ENCODE measurements around the gene TMCC1.
"Not testable (repeated sequence)": the region's sequence is repeated elsewhere in the genome, so short reads cannot be mapped to it uniquely, and the experiment has no call there.

Gene TMCC1

DNA sequence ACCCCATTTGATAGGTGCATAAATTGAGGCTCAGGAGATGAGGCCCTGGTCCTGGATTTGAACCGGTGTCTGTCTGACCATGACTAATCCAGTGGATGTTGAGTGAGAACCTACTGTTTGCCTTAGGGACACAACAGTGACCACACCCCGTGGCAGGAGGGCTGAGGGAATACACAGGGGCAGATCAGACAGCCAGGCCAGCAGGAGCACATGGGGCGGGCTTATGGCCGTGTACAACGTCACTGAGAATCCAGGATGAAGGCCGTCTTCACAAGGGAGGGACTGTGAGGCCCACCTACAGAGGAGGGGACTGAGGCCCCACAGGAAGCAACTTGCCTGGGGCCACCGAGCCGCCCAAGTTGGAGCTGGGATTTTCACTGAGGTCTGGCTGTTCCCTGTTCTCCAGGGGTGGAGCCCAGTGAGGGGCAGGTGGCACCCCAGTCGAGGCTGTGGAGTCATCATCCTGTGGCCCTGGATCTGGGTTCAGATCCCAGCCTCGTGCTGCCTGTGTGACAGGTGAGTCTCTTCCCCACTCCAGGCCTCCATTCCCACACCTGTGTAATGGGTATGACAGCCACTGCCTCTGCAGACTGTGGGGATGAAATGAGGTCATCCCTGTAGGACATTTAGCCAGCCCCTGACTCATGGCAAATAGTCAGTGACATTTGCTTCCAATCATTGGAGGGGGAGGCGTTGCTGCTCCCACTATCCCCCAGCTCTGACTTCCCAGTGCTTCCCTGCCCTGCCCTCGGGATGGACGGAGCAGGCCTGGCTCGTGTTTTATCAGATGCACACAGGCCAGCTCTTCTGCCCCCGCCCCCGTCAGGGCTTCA is 280.8 kb downstream of the TMCC1 start:
- in situ Hi-C loops (cut with MboI; ENCODE audit: low pct_unique_long_range_greater_than_20kb, low sequenced_read_pairs): no loop called here
- no peak for DNase-seq

DNA sequence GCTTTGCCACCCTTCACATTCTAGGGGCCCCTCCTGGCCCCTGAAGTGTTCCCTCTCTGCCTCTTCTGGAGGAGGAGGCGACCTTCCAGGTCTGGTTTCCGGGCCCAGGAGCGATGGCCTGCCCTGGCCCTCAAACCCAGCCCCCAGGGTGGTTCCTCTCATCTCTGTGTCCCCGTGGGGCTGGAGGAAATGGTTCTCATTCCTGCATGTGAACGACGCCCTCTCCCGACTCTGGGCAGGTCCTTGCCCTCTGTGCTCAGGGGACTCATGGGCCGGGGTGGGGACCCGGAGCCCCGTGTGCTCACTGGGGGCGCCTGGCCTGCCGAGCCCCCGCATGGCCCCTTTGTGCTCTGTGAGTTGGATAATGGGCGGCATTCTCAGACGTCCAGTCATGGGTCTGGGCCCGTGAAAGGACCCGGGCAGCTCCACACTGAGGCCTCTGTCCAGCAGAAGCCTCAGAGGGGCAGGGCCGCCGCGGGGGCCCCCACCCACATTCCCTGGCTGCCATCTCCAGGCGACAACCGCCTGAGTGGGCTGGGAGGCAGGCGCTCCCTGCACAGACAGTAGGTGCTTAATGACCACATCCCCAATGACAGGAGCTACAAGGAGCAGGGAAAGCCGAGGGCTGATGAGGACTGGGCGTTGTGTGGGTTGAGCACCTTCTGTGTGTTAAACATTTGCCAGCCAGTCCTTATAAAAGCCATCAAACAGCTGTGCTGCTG is 281.5 kb downstream of the TMCC1 start:
- in situ Hi-C loops (cut with MboI; ENCODE audit: low pct_unique_long_range_greater_than_20kb, low sequenced_read_pairs): no loop called here
- DNase-seq: no peak

DNA sequence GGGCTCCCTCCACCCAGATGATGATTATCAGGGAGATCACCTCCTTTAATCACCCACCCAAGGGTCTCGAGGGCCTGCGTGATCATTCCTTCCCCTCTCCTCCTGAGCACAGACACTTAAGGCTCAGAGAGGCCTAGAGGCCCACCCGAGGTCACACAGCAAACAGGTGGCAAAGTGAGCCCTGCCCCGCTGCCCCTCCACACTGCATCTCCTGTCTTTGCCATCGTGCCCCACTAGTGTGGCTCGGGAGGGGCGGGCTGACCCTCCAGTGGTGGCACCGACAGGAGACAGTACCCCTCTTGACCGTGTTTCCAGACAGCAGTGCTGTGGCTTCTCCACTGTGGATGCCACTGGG is 282.1 kb downstream of the TMCC1 start:
- in situ Hi-C loops (cut with MboI; ENCODE audit: low pct_unique_long_range_greater_than_20kb, low sequenced_read_pairs): no loop called here
- DNase-seq: no peak

DNA sequence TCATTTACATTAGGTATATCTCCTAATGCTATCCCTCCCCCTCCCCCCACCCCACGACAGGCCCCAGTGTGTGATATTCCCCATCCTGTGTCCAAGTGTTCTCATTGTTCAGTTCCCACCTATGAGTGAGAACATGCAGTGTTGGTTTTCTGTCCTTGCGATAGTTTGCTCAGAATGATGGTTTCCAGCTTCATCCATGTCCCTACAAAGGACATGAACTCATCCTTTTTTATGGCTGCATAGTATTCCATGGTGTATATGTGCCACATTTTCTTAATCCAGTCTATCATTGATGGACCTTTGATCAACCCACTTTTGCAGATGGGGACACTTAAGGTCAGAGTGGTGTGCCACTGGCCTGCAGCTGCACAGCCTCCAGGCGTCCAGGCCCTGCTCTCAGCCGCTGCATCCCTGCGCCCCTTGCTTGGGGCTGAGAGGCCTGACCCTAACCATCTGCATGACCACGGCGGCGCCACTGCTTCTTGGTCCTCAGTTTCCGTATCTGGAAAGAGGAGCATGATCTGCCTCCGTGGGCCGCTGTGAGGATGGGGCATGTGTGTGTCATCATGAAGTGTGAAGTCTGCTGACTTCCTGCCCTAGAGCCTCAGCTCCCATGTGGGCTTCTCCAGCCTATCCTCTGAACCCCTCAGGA is 282.6 kb downstream of the TMCC1 start:
- DNase-seq; in situ Hi-C loops (cut with MboI; ENCODE audit: low pct_unique_long_range_greater_than_20kb, low sequenced_read_pairs): not testable (repeated sequence)

DNA sequence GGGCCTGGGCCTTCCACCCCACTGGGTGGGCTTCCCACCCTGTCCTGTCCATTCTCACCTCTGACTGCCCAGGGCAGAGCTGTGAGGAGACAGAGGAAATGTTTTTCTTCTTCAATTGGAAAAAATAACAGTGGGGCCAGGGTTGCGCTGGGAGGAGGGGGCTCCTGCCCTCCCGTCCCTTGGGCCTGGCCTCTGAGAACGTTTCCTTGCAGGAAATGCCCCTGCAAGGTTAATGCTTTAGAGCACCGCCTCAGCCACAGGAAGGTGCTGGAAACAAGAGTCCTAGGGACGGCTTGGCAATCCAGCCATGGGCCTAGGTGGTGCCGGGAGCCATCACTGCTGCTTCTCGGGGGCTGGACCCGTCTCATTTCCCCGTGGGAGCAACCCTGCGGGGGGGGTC is 283.2 kb downstream of the TMCC1 start:
- no peak for DNase-seq
- in situ Hi-C loops (cut with MboI; ENCODE audit: low pct_unique_long_range_greater_than_20kb, low sequenced_read_pairs): no loop called here

DNA sequence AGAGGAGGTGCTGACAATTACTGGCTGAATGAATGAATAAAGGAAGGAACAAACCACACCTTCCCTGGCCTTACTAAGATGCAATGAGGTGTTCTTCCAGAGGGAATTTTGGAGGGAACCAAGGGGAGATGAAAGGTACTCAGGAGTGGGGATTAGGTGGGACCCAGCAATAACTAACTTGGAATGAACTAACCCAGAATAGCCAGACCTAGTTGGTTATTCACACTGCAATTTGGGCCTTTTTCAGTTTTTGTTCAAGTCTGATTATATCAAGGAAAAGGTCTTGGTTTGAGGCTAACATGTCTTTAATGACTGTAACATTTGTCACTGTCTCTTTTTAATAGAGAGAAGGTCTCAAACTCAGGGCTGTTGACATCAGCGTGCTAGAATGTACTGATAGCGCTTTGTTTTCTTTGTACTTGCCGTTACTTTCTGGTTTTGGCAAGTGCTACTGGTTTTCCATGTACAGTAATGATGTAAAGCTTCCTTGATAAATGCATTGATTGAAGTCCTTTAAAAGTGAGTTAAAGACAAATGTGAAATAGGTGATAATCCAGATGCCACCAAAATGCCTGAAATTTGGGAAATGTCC is 283.8 kb downstream of the TMCC1 start:
- in situ Hi-C loops (cut with MboI; ENCODE audit: low pct_unique_long_range_greater_than_20kb, low sequenced_read_pairs): no loop called here
- no peak for DNase-seq

DNA sequence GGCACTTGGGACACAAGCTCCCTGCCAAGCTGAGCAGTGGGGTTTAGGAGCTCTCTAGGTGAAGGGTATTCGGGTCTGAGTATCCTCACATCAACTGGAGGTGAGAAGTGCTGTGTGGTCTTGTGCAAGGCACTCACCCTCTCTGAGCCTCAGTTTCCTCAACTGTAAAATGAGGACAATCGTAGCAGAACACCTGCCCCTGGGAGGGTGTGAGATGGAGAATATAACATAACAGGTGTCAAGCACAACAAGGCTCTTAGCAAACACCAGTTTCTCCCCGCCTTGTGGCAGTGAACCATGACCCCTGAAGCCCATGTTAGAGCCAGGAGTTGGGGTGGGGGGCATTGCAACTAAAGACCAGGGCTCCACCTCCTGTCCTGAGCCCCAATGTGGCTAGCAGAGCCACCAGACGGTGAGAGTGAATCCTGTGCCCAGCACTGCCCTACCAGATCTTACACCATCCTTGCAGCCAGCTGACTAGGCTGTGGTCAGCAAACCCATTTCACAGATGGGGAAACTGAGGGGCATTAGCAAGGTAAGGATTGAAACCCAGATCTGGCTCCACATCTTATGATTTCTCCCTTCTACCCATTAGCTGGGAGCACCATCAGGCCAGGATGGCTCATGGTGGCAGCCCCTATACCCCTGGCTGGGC is 284.4 kb downstream of the TMCC1 start:
- DNase-seq: no peak
- in situ Hi-C loops (cut with MboI; ENCODE audit: low pct_unique_long_range_greater_than_20kb, low sequenced_read_pairs): no loop called here

DNA sequence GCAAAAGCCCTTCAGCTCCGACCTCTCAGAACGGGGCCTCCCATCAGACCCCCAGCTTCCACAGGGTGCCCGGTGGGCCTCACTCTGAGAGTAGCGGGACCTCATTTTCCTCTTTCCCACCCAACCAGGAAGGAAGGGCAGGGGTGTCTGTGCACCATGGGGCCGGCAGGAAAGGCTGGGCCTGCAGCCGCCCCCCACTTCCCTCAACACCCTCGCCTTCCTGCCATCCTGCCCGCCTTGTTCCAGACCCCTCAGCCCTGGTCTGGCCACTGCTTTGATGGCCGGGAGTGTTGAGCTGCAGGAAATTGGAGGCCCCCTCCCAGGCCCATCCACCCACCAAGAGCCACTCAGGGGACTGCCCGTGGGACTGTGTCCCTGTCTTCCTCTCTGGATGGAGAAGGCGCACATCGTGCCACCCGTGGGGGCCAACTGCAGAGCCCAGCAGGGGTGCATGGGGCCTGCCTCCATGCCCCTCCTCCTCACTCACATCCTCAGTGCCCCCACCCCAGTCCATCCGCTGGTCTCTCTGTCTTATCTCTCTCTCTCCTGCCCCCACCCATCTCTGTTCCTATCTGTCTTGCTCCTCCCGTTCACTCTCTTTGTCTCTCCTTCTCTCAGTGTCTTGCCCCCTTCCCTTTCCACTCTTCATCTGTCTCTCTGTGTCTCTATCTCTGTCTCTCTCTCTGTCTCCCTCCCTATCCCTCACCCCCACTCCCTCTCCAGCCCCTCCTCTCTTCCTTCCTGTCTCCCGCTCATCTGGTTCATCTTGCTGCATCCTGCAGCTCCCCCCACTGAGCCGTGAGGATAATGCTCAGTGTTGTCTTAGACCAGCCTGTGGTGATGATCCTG is 285.2 kb downstream of the TMCC1 start:
- in situ Hi-C loops (cut with MboI; ENCODE audit: low pct_unique_long_range_greater_than_20kb, low sequenced_read_pairs): no loop called here
- peak; percentile 75 for DNase-seq

DNA sequence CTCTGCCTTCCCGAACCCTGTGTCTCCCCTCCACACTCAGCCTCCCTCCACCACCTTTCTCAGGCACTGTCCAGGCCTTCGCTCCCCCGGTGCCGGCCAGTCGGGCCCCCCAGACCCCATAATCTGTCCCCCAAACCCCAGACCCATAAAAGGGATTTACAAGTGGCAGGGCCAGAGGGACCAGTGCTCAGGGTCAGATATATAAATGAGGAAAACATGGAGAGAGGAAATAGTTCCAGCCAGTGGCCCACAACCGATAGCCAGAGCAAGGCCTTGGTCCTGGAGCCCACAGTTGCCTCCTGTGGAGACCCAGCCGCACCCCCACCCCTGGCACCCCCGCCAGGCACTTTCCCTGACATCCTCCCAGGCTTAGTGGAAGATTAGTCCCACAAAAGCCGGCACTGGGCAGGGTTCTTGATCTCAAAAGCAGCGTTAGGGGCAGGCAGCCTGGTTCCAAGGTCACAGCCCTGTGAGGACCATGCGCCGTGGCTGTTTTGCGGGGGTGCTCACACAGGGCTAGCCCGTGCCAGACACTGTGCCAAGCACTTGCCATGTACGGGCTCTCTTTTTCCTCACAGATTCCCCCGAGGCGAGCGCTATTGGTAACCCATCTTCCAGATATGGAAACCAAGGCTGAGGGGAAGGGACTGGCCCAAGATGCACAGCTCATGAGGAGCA is 286.0 kb downstream of the TMCC1 start:
- in situ Hi-C loops (cut with MboI; ENCODE audit: low pct_unique_long_range_greater_than_20kb, low sequenced_read_pairs): no loop called here
- DNase-seq: no peak

DNA sequence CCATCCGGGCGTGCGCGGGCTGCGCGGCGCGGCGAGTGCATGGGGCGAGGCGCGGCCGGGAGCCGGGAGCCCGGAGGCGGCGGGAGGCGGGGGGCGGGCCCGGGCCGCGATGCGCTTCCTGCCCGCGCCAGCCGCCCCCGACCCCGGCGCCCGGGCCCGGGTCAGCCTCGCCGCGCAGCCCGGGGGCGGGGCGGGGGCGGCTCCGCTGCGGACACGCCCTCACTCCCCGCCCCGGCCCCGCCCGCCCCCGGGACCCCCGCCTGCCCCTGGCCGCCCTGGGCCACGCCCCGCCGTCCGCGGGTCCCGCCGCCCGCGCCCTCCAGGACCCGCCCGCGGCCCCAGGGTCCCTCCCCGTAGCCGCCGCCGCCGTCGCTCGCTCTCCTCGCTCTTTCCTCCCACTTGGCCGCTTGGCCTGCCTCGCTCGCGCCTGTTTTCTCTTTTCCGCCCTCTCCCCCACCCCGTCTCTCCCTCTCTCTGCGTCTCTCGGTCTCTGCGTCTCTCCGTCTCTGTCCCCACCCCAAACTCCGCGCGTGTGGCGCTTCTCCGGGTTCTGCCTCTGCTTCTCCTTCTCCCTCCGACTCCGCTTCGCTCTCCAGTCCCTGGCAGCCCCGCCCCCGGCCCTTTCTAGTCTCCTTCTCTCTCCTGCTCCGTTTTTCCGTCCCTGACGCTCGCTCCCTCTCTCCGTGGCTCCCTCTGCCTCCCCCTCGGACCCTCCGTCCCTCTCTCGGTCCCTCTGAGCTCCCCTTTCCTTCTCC is 286.7 kb downstream of the TMCC1 start, which contains the start of gene PLXND1:
PLXND1 (minus strand) TSS at position 41 of the 755 bp plus-strand sequence; CDS start at position 4, 37 bp downstream.
- peak; percentile 87 for DNase-seq
- in situ Hi-C loops (cut with MboI; ENCODE audit: low pct_unique_long_range_greater_than_20kb, low sequenced_read_pairs): no loop called here

DNA sequence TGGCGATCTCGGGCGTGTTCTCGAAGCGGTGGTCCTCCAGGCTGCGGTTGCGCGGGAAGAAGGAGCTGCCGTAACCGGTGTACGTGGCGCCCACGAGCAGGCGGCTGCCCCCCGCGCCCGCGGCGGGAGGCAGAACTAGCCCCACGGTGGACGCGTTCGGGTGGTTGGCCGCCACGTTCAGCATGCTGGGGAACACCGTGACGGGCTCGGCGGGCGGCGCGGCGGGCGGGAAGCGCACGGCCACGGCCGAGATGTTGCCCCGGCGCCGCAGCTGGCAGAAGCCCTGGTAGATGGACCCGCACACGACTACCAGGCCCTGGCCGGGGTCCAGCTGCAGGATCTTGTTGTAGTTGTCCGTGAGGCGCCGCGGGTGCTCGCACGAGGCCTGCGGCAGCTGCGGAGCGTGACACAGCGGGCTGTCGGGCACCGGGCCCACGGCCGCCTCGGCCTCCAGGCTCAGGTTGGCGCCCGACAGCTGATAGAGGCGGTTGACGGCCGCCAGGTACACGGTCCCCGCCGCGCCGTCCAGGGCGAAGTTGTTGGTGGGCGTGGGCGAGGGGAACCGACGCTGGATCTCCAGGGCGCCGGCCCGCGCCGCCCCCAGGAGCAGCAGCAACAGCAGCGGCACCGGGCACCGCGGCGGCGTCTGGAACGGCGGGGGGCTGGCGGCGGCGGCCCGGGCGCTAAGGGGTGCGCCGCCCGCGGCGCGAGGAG is 287.4 kb downstream of the TMCC1 start:
- in situ Hi-C loops (cut with MboI; ENCODE audit: low pct_unique_long_range_greater_than_20kb, low sequenced_read_pairs): no loop called here
- DNase-seq: peak; percentile 53

DNA sequence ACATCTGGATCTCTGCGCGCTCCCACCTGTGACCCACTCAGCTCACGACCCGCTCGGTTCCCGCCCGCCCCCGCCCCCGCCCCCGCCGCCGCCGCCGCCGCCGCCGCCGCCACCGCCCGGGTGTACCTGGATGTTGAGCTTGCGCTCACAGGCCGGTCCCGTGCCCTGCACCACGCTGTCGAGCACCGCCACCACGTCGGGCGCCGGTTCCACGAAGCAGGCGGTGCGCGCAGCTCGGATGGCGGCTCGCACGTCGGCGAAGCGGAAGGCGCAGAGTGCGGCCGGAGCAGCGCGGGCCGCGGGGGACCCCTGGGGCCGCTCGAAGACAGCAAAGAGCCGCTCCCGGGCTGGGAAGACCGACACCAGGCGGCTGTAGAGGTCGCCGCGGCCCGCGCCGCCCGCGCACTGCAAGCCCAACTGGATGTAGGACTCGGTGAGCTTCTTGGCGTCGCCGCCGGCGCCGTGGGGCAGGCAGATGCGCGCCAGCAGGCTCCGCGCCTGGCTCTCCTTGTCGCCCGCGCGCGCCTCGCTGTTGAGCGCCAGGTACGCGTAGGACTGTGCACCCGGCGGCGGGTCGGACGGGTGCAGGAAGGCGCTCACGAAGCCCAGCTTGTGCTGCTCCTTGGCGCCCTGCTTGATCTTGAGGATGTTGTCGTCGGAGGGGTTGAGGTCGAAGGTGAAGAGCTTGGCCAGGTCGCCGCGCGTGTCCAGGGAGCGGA is 288.1 kb downstream of the TMCC1 start:
- DNase-seq: peak; percentile 64
- in situ Hi-C loops (cut with MboI; ENCODE audit: low pct_unique_long_range_greater_than_20kb, low sequenced_read_pairs): no loop called here

DNA sequence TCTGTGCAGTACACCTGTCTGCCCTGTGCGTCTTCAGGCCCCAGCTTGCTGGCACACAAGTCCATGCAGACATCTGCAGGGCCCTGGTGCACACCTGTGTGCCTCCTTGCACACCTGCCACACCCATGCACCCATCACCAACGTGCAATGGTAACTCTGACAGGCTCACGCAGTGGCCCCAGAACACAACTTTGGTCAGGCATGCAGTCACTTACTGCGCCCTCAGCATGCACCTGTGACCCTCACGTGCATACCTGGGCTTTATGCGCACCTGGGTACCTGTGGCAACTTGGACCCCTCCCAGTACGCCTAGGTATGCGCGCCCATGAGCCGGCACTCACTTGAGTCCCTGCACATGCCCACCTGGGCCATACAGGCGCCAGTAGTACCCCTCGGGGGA is 288.7 kb downstream of the TMCC1 start:
- DNase-seq: no peak
- in situ Hi-C loops (cut with MboI; ENCODE audit: low pct_unique_long_range_greater_than_20kb, low sequenced_read_pairs): no loop called here

DNA sequence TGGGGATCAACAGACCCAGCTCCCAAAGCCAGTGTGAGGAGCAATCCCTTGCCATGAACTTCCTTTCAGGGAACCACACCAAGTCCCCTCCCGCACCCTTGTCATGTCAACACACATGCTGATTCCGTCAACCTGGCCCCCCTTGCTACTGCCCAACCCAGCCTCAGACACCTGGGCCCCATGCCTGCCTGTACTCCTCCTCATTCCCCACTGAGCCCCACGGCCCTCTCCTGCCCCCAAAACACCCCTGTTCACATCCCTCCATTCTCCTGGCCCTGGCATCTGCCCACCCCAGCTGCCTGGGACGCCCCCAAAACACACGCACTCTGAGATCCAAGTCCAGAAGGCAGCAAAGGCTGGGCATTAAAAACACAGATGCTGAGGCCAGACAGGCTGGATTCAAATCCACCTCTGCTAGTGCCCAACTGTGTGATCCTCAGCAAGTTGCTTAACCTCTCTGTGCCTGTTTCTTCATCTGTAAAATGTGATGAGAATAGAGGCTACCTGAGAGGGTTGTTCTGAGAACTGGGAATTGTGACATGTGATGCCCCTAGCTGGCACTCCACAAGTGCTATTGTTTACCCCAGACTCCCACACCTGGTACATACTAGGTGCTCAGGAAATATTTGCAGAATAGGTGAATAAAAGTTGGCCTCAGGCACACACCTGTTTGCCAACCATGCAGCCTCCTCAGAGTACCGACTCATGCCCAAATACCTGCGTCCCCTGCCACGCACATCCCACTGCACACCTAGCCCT is 289.3 kb downstream of the TMCC1 start:
- no peak for DNase-seq
- in situ Hi-C loops (cut with MboI; ENCODE audit: low pct_unique_long_range_greater_than_20kb, low sequenced_read_pairs): no loop called here

DNA sequence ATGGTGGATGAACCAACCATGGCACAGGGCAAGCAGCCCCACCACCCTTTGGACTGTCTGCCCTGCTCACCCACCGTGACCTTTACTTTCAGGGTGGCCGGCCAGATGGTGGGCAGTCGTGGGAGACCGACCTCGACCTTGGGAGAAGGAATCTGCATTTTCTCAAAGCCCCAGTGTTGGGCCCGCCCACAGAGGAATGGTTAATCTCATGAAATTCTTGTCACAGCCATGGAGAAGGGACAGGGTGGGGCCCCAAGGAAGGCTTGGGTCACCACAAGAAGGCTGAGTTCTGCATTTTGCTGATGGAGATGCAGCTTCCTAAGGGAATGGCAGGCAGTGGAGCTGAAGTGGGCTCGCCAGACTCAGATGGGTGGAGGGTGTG is 290.0 kb downstream of the TMCC1 start:
- in situ Hi-C loops (cut with MboI; ENCODE audit: low pct_unique_long_range_greater_than_20kb, low sequenced_read_pairs): no loop called here
- DNase-seq: no peak

Measured in KBM-7 (cell line).